ENCODE results near the gene GSTA5. TPM values are rescaled to one million over a fixed set of nuclear protein-coding genes. Genes with fewer than 3 reads are reported as not detected.
"Not testable (repeated sequence)": the region's sequence is repeated elsewhere in the genome, so short reads cannot be mapped to it uniquely, and the experiment has no call there.

GSTA5 gene
- total and polyA plus RNA-seq, 4 donors, result not detected

- no peaks in the 10 kb centered on the region for H3K9me3 ChIP-seq (ENCODE audit: control insufficient read depth in 4 of 4, low read length in 3 of 4)
- no peak overlapping the region for H3K27ac ChIP-seq (ENCODE audit: low read depth in 1 of 2, low read length in 2 of 2)
- no peak overlapping the region for H3K9ac ChIP-seq (ENCODE audit: low read depth in 1 of 2, low read length in 2 of 2)
- no peak overlapping the region for H3K4me3 ChIP-seq (ENCODE audit: low read depth in 1 of 3, low read length in 3 of 3)
- no peak for DNase-seq (ENCODE audit: low spot score)
- H3K36me3 ChIP-seq (ENCODE audit: control insufficient read depth in 4 of 4, insufficient read depth in 3 of 4, low read depth in 1 of 4, low read length in 3 of 4), result no peaks in the 10 kb centered on the region
- no peak for TF ChIP-seq ZBTB33 (IDR thresholded peaks at IDR 0.05)
- TF ChIP-seq RAD21 (IDR thresholded peaks at IDR 0.05), result no peak
- TF ChIP-seq MAX (IDR thresholded peaks at IDR 0.05), result no peak
- TF ChIP-seq FOXA2 (IDR thresholded peaks at IDR 0.05), result no peak
- TF ChIP-seq HNF4G (IDR thresholded peaks at IDR 0.05), result no peak
- no peak for TF ChIP-seq HNF4A (conservative IDR thresholded peaks at IDR 0.05)
- no peak for TF ChIP-seq CTCF (IDR thresholded peaks at IDR 0.05; ENCODE audit: low read depth, low read length, missing input control)
- no peak for TF ChIP-seq FOXA1 (IDR thresholded peaks at IDR 0.05)
- TF ChIP-seq NR2F2 (IDR thresholded peaks at IDR 0.05), result no peak
- TF ChIP-seq RXRA (IDR thresholded peaks at IDR 0.05), result no peak
- no peak for TF ChIP-seq EGR1 (IDR thresholded peaks at IDR 0.05; ENCODE audit: low read depth in 2 of 2)
- no peak for TF ChIP-seq YY1 (IDR thresholded peaks at IDR 0.05)
- no peak for TF ChIP-seq JUND (IDR thresholded peaks at IDR 0.05)
- TF ChIP-seq GABPA (IDR thresholded peaks at IDR 0.05 in 1 of 2, conservative IDR thresholded peaks at IDR 0.05 in 1 of 2), result no peak
- no peak for TF ChIP-seq SP1 (IDR thresholded peaks at IDR 0.05)
- no peaks in the 10 kb centered on the region for H3K4me1 ChIP-seq (ENCODE audit: control insufficient read depth in 4 of 4, insufficient read depth in 4 of 4, low read length in 3 of 4)
- H3K27me3 ChIP-seq (ENCODE audit: control insufficient read depth in 4 of 4, insufficient read depth in 4 of 4, low read length in 3 of 4), result no peaks in the 10 kb centered on the region
- 94% methylated on average over 5 of the region's 5 CpGs for WGBS
Measured at GRCh38 chr6:52808660-52809059, 32.0 kb downstream of the GSTA5 start.

- H3K27ac ChIP-seq (ENCODE audit: low read depth in 1 of 2, low read length in 2 of 2), result peak within 1 kb of the TSS; percentile 18 to 35
- peaks cover 6 to 17% (median 7%) of the 10 kb centered on the region in 4 donors for H3K4me1 ChIP-seq (ENCODE audit: control insufficient read depth in 4 of 4, insufficient read depth in 4 of 4, low read length in 3 of 4)
- TF ChIP-seq RAD21 (IDR thresholded peaks at IDR 0.05), result peak; percentile 15 to 19
- H3K36me3 ChIP-seq (ENCODE audit: control insufficient read depth in 4 of 4, insufficient read depth in 3 of 4, low read depth in 1 of 4, low read length in 3 of 4); H3K9me3 ChIP-seq (ENCODE audit: control insufficient read depth in 4 of 4, low read length in 3 of 4); H3K27me3 ChIP-seq (ENCODE audit: control insufficient read depth in 4 of 4, insufficient read depth in 4 of 4, low read length in 3 of 4); DNase-seq (ENCODE audit: low spot score): not testable (repeated sequence)
- 22% methylated on average over 5 of the region's 5 CpGs for WGBS
- peak within 1 kb of the TSS; percentile 31 to 85 (median 69) for H3K4me3 ChIP-seq (ENCODE audit: low read depth in 1 of 3, low read length in 3 of 3)
- peak within 1 kb of the TSS in 1 of 2 donors; percentile 85 for H3K9ac ChIP-seq (ENCODE audit: low read depth in 1 of 2, low read length in 2 of 2)
Measured at GRCh38 chr6:52803668-52804255, 36.9 kb downstream of the GSTA5 start, which contains the start of gene GSTA1. Gene GSTA1, minus strand, starts transcription at chr6:52803816. Its CDS starts 4,549 bp downstream, at chr6:52799267.

- peak overlapping the region; percentile 18 to 35 for H3K27ac ChIP-seq (ENCODE audit: low read depth in 1 of 2, low read length in 2 of 2)
Measured at GRCh38 chr6:52802806-52803205, 37.8 kb downstream of the GSTA5 start.

More at GRCh38 chr6:52802806-52803205, 37.8 kb downstream of the GSTA5 start:
- Histone ChIP-seq H3K27me3 (ENCODE audit: control insufficient read depth in 4 of 4, insufficient read depth in 4 of 4, low read length in 3 of 4) (no peaks in the 10 kb centered on the region), H3K9ac (ENCODE audit: low read depth in 1 of 2, low read length in 2 of 2) (peak overlapping the region in 1 of 2 donors; percentile 85), H3K4me3 (ENCODE audit: low read depth in 1 of 3, low read length in 3 of 3) (peak overlapping the region; percentile 31 to 85 (median 69)), H3K9me3 (ENCODE audit: control insufficient read depth in 4 of 4, low read length in 3 of 4) (no peaks in the 10 kb centered on the region), H3K4me1 (ENCODE audit: control insufficient read depth in 4 of 4, insufficient read depth in 4 of 4, low read length in 3 of 4) (peaks cover 6 to 17% (median 7%) of the 10 kb centered on the region in 4 donors), H3K36me3 (ENCODE audit: control insufficient read depth in 4 of 4, insufficient read depth in 3 of 4, low read depth in 1 of 4, low read length in 3 of 4) (peaks cover 0 to 2% (median 0%) of the 10 kb centered on the region in 4 donors)
- DNase-seq (ENCODE audit: low spot score), result no peak
- WGBS, result 48% methylated on average over 1 of the region's 1 CpG
- TF ChIP-seq CTCF (IDR thresholded peaks at IDR 0.05; ENCODE audit: low read depth, low read length, missing input control), result peak; percentile 8
- no peak for TF ChIP-seq FOXA2 (IDR thresholded peaks at IDR 0.05)
